Measurements from ENCODE around the gene SAMSN1. TPM values are rescaled to one million over a fixed set of nuclear protein-coding genes. Genes with fewer than 3 reads are reported as not detected.

SAMSN1 gene
- total and polyA plus RNA-seq, 9 of the 15 experiments (the other 6 are each of a cell fraction or from before 2014, with no cell fraction given) = 101 to 223 (median 159) TPM

- TF ChIP-seq ETV6 (IDR thresholded peaks at IDR 0.05; ENCODE audit: borderline replicate concordance in 1 of 2, low read depth in 2 of 2, low read length in 1 of 2) = no peak
- no peak for TF ChIP-seq ETV6 (CRISPR knock-in tag; IDR thresholded peaks at IDR 0.05; ENCODE audit: borderline replicate concordance)
- TF ChIP-seq PCBP1 (IDR thresholded peaks at IDR 0.05; ENCODE audit: low read depth, low read length, poor library complexity, severe bottlenecking) = no peak
- no peak for TF ChIP-seq BRCA1 (IDR thresholded peaks at IDR 0.05)
- no peak for TF ChIP-seq BRCA1 (CRISPR knock-in tag; IDR thresholded peaks at IDR 0.05)
- TF ChIP-seq, protein P1, sequence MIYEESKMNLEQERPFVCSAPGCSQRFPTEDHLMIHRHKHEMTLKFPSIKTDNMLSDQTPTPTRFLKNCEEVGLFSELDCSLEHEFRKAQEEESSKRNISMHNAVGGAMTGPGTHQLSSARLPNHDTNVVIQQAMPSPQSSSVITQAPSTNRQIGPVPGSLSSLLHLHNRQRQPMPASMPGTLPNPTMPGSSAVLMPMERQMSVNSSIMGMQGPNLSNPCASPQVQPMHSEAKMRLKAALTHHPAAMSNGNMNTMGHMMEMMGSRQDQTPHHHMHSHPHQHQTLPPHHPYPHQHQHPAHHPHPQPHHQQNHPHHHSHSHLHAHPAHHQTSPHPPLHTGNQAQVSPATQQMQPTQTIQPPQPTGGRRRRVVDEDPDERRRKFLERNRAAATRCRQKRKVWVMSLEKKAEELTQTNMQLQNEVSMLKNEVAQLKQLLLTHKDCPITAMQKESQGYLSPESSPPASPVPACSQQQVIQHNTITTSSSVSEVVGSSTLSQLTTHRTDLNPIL (CRISPR knock-in tag; IDR thresholded peaks at IDR 0.05) = no peak
- TF ChIP-seq NUFIP1 (IDR thresholded peaks at IDR 0.05; ENCODE audit: partially characterized antibody) = no peak
- no peak for TF ChIP-seq GTF2E2 (tag; IDR thresholded peaks at IDR 0.05)
- no peak for TF ChIP-seq ZNF707 (CRISPR knock-in tag; conservative IDR thresholded peaks at IDR 0.05)
- 0 out of 2 replicates have a peak, but pooled peaks have one; percentile 40 for TF ChIP-seq ETV1 (tag; conservative IDR thresholded peaks at IDR 0.05; ENCODE audit: low read depth)
- peak; percentile 28 for TF ChIP-seq POLR2B (IDR thresholded peaks at IDR 0.05; ENCODE audit: low read depth, partially characterized antibody)
- no peak for TF ChIP-seq ZNF668 (CRISPR knock-in tag; IDR thresholded peaks at IDR 0.05)
- no peak for TF ChIP-seq RBM22 (IDR thresholded peaks at IDR 0.05; ENCODE audit: low read depth, low read length, poor library complexity, severe bottlenecking)
- TF ChIP-seq RFX1 (IDR thresholded peaks at IDR 0.05) = no peak
- no peak for TF ChIP-seq ZNF318 (IDR thresholded peaks at IDR 0.05; ENCODE audit: borderline replicate concordance in 1 of 2, low read depth in 1 of 2)
- TF ChIP-seq ZSCAN32 (CRISPR knock-in tag; IDR thresholded peaks at IDR 0.05) = no peak
- no peak for TF ChIP-seq SP2 (IDR thresholded peaks at IDR 0.05; ENCODE audit: extremely low read depth, low read depth, low read length, poor library complexity, severe bottlenecking)
- TF ChIP-seq MEF2A (IDR thresholded peaks at IDR 0.05; ENCODE audit: control insufficient read depth, low read depth, low read length) = no peak
- peak; percentile 35; the same call in 1 of the 2 replicates for TF ChIP-seq NFIC (IDR thresholded peaks at IDR 0.05)
These were observed 54.8 kb downstream of the SAMSN1 start (continued) for GRCh38 chr21:14491269-14491681.

Data from K562 (cell line).